GM12878 (cell line): ENCODE data around the gene ZNF512B. TPM values are rescaled to one million over a fixed set of nuclear protein-coding genes. Genes with fewer than 3 reads are reported as not detected.

Source experiments
- BCL11A ChIP-seq: IDR thresholded peaks from 2 replicates; pipeline ENCODE4 v1.6.1; 2011; ENCODE audit warnings: low read depth, low read length
- BRCA1 ChIP-seq: IDR thresholded peaks from 2 replicates; pipeline ENCODE4 v1.6.1; 2011; ENCODE audit warnings: low read depth, low read length, improper control_type of control experiment
- CBFB ChIP-seq: IDR thresholded peaks from 2 replicates; pipeline ENCODE4 v1.6.1; 2016; ENCODE audit warnings: antibody characterized with exemption, low read depth
- CHD2 ChIP-seq: IDR thresholded peaks from 2 replicates; pipeline ENCODE4 v1.6.1; 2011; ENCODE audit warnings: low read depth, low read length, improper control_type of control experiment, borderline replicate concordance
- CREM ChIP-seq: IDR thresholded peaks from 2 replicates; pipeline ENCODE4 v1.6.1; 2014; ENCODE audit warnings: antibody characterized with exemption, low read depth
- ETV6 ChIP-seq, 2 experiments: fragments of 450-650 bp in 1 of 2; IDR thresholded peaks in 1 of 2; conservative IDR thresholded peaks in 1 of 2; 2 replicates each; pipeline ENCODE4 v1.6.1; 2014; ENCODE audit warnings: antibody characterized with exemption in 1 of 2, borderline replicate concordance in 1 of 2, low read depth in 1 of 2, mild to moderate bottlenecking in 1 of 2, moderate library complexity in 1 of 2
- EZH2 ChIP-seq: IDR thresholded peaks from 2 replicates; pipeline ENCODE4 v1.6.1; 2012; ENCODE audit warnings: low read depth, mild to moderate bottlenecking, control low read depth, inconsistent platforms, low read length, borderline replicate concordance; ENCODE audit not compliant: control insufficient read depth
- FOS ChIP-seq: IDR thresholded peaks from 3 replicates; pipeline ENCODE4 v1.6.1; 2011; ENCODE audit warnings: borderline replicate concordance; ENCODE audit not compliant: insufficient read length; ENCODE audit errors: extremely low read depth
- GABPA ChIP-seq: IDR thresholded peaks from 2 replicates; pipeline ENCODE4 v1.6.1; 2014; ENCODE audit warnings: antibody characterized with exemption, low read depth, mild to moderate bottlenecking, inconsistent platforms
- HDAC6 ChIP-seq: fragments of 200-600 bp; sonication (generic); IDR thresholded peaks from one replicate; pipeline ENCODE4 v1.8.0; 2017; ENCODE audit warnings: antibody characterized with exemption; ENCODE audit not compliant: unreplicated experiment
- POLR2AphosphoS2 ChIP-seq: IDR thresholded peaks from 2 replicates; pipeline ENCODE4 v1.6.1; 2011; ENCODE audit warnings: low read depth, mild to moderate bottlenecking, low read length, improper control_type of control experiment, moderate library complexity
- RAD21 ChIP-seq: IDR thresholded peaks from 2 replicates; pipeline ENCODE4 v1.6.1; 2011; ENCODE audit warnings: mild to moderate bottlenecking, low read depth, low read length, moderate library complexity; ENCODE audit not compliant: insufficient read depth
- SP1 ChIP-seq: IDR thresholded peaks from one replicate; pipeline ENCODE4 v1.6.1; 2011; ENCODE audit warnings: low read depth, low read length
- TAF1 ChIP-seq: IDR thresholded peaks from 2 replicates; pipeline ENCODE4 v1.6.1; 2011; ENCODE audit warnings: mild to moderate bottlenecking, low read depth, low read length, borderline replicate concordance
- TARDBP ChIP-seq: IDR thresholded peaks from 2 replicates; pipeline ENCODE4 v1.6.1; 2016; ENCODE audit warnings: borderline replicate concordance
- TBL1XR1 ChIP-seq: IDR thresholded peaks from 2 replicates; pipeline ENCODE4 v1.6.1; 2012; ENCODE audit warnings: low read depth, low read length, improper control_type of control experiment
- TCF12 ChIP-seq: IDR thresholded peaks from 2 replicates; pipeline ENCODE4 v1.6.1; 2011; ENCODE audit warnings: low read depth, mild to moderate bottlenecking, low read length
- USF1 ChIP-seq: IDR thresholded peaks from 2 replicates; pipeline ENCODE4 v1.6.1; 2011; ENCODE audit warnings: borderline replicate concordance, low read depth, mild to moderate bottlenecking, moderate library complexity, mixed read lengths, low read length; ENCODE audit not compliant: insufficient read depth; ENCODE audit errors: extremely low read length
- ZNF24 ChIP-seq: fragments of 450-650 bp; IDR thresholded peaks from 2 replicates; pipeline ENCODE4 v1.6.1; 2017; ENCODE audit warnings: antibody characterized with exemption, mild to moderate bottlenecking
- ZNF592 ChIP-seq: fragments of 450-650 bp; IDR thresholded peaks from 2 replicates; pipeline ENCODE4 v1.6.1; 2017; ENCODE audit warnings: mild to moderate bottlenecking, moderate library complexity
- ZSCAN29 ChIP-seq: fragments of 450-650 bp; IDR thresholded peaks from 2 replicates; pipeline ENCODE4 v1.6.1; 2017; ENCODE audit warnings: mild to moderate bottlenecking, moderate library complexity
- polyA plus RNA-seq, 11 experiments: library from polyadenylated mRNA; depleted of rRNA in 4 of 11; unstranded in 6 of 11; stranded (reverse) in 5 of 11; fragments of >200 nt; fragmentation: Nextera tagmentation in 4 of 11; fragmentation: Illumina TruSeq in 1 of 11; extraction: Ambion mirVana in 4 of 11; extraction: Trizol in 1 of 11; gene quantifications; 1 replicate in 1 of 11; 2 replicates in 10 of 11; pipeline versions ENCODE4 v1.2.1 to v1.2.3, GENCODE V29; 2011 to 2016; ENCODE audit warnings: inconsistent platforms in 2 of 11, missing spikeins in 2 of 11, low read depth in 1 of 11
- total RNA-seq, 4 experiments: library from RNA; depleted of rRNA in 3 of 4; stranded (reverse); fragments of >200 nt in 3 of 4; fragmentation: Illumina TruSeq in 1 of 4; extraction: Trizol in 1 of 4; gene quantifications; 2 replicates each; pipeline versions ENCODE4 v1.2.1 to v1.2.3, GENCODE V29; 2013 to 2021
- TF ChIP-seq, protein P1 (sequence below): IDR thresholded peaks from 2 replicates; pipeline ENCODE4 v1.6.1; 2012; ENCODE audit warnings: low read depth, low read length, improper control_type of control experiment

Gene ZNF512B
- total and polyA plus RNA-seq, 10 of the 15 experiments (the other 5 are each of a cell fraction or from before 2014, with no cell fraction given), result 0.06 to 23.9 (median 4.0) TPM

DNA sequence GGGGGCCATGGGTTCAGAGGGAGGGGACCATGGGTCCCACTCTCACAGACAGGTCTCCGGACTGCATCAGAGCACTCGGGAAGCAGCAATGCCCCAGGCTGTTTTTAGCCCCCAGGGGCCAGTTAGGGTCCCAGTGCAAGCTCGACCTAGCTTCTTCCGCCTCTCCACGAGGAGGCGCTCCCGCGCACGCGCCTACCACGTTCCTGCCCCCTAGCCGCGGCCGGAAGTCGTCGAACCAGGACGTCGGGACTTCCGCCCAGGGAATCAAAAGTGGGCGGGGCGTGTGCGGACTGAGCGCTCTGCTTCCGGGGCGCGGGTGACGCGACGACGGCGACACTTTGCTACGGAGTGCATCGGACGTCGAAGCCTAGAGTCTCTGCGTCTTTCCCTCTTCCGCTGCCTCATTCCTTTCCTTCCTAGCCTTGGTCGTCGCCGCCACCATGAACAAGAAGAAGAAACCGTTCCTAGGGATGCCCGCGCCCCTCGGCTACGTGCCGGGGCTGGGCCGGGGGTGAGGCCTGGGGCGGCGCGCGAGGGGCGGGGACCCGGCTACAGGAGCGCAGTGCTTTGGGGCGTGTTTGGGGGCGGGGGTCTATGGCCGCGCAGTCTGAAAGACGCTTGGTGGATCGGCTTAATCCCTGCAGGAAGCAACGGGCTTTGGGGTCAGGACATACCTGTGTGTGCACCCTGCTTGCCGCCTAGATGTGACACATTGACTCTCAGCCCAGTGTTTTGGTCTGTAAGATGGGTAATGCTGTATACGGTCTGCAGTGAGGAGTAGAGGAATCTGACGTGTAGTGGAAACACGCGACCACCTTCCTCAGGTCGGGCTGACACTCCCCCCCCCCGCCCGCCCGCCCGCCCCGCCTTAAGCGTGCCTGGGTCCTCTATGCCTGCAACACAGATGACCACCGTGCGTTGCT is 11.3 kb upstream of the ZNF512B start, which contains the start of gene PRPF6 (continued):
- no peak for TF ChIP-seq USF1
- no peak for TF ChIP-seq ETV6 (conservative IDR thresholded peaks at IDR 0.05 in 1 of 2, IDR thresholded peaks at IDR 0.05 in 1 of 2; ENCODE audit: borderline replicate concordance in 1 of 2, low read depth in 1 of 2)
- peak; percentile 99 for TF ChIP-seq CREM
- TF ChIP-seq TCF12, result peak; percentile 61
- no peak for TF ChIP-seq ZNF592
- no peak for TF ChIP-seq HDAC6
- TF ChIP-seq ZNF24, result no peak
- TF ChIP-seq EZH2, result no peak
- TF ChIP-seq CHD2, result peak; percentile 75
- TF ChIP-seq BCL11A, result no peak
- peak; percentile 85 for TF ChIP-seq TBL1XR1
- no peak for TF ChIP-seq GABPA
- TF ChIP-seq ZSCAN29, result no peak
- peak; percentile 6; the same call in 1 of the 2 replicates for TF ChIP-seq CBFB
- no peak for TF ChIP-seq FOS
- peak; percentile 67 for TF ChIP-seq SP1
- no peak for TF ChIP-seq BRCA1
- peak; percentile 57 for TF ChIP-seq RAD21
- TF ChIP-seq TAF1, result peak; percentile 71
- peak; percentile 71; the same call in 1 of the 2 replicates for TF ChIP-seq TARDBP
- TF ChIP-seq POLR2AphosphoS2, result peak; percentile 87
- TF ChIP-seq, protein P1, sequence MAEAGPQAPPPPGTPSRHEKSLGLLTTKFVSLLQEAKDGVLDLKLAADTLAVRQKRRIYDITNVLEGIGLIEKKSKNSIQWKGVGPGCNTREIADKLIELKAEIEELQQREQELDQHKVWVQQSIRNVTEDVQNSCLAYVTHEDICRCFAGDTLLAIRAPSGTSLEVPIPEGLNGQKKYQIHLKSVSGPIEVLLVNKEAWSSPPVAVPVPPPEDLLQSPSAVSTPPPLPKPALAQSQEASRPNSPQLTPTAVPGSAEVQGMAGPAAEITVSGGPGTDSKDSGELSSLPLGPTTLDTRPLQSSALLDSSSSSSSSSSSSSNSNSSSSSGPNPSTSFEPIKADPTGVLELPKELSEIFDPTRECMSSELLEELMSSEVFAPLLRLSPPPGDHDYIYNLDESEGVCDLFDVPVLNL, result no peak
